AML-193 (cell line): Measurements from ENCODE around the gene ANKS3.
"Not testable (repeated sequence)": the region's sequence is repeated elsewhere in the genome, so short reads cannot be mapped to it uniquely, and the experiment has no call there.

Source experiments
- DNase-seq, 2 experiments: peaks; one replicate each; lab custom pipeline; 2025; lab: John Stamatoyannopoulos, UW

ANKS3 gene

DNA sequence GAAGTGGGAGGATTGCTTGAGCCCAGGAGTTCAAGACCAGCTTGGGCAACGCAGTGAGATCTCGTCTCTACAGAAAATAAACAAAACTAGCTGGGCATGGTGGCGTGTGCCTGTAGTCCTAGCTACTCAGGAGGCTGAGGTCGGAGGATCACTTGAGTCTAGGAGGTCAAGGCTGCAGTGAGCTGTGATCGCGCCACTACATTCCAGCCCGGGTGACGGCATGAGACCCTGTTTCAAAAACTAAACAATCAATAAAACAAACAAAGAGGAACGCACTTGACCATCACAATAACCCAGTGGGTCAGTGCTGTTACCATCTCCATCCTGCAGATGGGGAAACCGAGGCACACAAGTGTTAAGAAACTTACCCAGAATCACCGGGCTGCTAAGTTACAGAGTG, 19.2 kb upstream of the ANKS3 start:
- DNase-seq, result no peak

DNA sequence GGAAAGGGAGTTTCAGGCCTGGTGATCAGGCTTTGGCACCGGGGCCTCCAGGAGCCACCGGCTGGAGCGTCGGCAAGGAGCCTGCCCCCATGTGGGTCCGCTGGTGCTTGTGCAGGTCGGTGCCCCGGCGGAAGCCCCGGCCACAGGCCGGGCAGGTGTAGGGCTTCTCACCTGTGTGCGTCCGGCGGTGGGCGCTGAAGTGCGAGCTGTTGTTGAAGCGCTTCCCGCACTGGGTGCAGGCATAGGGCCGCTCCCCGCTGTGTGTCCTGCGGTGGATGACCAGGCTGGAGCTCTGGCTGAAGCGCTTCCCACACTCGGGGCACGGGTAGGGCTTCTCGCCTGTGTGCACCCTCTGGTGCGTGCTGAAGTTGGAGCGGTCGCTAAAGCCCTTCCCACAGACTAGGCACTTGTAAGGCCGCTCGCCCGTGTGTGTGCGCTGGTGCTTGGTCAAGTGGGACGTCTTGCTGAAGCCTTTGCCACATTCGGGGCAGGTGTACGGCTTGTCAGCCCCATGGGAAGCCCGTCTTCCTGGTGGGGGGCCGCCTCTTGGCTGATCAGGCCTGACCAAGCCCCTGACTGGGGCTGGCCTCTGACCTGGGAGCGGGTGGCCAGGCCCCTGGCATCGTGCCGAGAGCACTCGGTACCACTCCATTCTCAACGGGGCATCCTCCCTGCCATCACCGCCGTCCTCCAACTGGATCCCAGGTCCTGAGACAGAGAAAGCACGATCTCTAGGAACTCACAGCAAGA, 18.5 kb upstream of the ANKS3 start:
- no peak for DNase-seq

DNA sequence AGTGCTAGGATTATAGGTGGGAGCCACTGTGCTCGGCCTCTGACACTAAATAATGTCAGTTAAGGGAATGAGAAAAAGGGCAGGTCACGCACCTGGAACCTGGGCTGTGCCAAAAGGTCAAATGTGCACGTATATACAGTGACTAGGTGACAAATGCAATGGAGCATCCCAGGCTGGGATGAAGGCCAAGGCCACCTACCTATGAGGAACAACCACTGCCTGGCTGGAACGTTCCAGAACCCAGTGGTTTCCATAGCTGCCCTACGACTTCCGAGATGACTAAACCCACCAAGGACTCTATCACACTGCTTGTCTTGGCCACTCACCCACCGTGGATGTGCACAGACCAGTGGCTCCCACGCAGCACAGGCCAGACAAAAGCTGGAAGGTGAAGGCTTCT, 16.8 kb upstream of the ANKS3 start:
- DNase-seq, result no peak

DNA sequence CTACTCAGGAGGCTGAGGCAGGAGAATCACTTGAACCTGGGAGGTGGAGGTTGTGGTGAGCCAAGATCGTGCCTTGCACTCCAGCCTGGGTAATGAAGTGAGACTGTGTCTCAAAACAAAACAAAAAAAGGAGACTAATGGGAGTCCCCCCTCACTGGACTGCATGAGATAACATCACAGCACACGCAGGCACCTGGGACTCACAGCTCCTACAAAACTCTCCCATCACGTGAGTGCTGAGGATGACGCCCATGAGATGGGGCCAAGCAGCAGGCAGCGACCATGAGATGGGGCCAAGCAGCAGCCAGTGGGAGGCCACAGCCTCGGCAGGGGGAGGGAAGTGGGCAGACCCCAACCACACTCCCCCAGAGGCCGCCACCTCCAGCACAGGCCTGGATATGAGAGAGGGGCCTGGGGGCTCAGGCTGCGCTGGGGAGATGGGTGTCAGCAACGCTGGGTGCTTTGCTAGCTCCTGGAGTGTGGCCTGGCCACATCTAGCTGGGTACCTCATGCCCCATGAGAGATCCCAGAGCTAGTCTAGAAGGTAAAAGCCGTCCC, 15.7 kb upstream of the ANKS3 start:
- no peak for DNase-seq

DNA sequence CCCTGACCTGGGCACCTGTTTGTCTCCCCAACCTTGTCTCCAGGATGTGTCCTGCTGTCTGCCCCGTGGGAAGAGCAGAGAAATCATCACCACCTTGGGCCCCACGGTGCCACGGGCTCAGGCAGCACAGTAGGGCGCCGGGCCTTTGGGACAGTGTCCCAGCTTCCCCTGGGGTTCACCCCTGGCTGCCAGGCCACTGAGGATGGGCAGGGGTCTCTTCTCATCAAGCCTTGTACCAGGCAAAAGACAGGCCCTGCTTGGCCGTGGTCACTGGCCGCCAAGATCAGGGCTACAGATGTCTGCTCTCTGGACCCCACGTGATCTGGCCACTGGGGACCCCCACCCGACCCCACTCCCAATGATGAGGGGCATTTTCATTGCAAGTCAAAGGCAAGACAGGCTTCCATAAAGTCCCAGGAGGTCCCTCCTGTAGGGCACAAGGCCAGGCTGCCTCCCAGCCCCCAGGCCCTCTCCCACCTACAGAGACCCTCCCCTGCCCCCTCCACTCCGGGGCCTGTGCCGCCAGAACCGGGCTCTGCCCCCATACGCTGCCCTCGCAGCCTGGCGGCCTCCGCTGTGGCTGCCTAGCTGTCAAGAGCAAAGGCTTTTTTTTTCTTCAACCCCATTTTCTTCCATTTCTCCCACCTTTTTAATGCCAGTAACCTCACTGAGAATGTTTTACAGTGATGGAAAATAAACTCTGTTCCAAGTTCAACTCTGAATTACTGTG, 14.8 kb upstream of the ANKS3 start:
- no peak for DNase-seq

DNA sequence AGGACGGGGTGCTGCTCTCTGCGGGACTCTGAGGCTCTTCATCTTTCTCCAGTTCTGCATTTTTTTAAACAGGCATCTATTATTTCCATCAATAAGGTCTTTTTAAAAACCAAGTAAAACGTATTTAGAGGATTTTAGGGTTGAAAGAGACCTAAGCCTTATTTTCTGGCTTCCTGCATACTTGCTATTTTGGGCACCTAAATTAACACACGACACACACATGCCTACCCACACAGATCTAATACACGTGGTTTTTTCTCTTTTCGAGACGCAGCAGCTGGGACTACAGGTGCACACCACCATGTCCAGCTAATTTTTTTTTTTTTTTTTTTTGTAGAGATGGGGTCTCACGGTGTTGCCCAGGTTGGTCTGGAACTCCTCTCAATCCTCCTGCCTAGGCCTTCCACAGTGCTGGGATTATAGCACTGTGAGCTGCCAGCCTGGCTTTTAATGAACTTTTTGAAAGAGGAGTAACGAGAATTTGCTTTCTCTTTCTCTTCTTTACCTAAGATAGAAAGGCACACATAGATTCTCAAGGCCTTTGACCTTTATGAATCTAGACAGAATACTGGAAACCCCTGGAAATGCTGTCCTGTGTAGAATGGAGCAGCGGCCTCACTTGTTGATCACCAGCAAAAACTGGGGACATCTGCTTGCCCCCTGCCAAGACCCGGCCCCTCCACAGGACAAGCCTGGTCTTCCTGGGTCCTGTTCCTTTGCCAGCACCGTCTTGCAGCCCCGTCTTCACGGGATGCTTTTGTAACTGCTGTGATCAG, 14.0 kb upstream of the ANKS3 start:
- DNase-seq, result no peak

DNA sequence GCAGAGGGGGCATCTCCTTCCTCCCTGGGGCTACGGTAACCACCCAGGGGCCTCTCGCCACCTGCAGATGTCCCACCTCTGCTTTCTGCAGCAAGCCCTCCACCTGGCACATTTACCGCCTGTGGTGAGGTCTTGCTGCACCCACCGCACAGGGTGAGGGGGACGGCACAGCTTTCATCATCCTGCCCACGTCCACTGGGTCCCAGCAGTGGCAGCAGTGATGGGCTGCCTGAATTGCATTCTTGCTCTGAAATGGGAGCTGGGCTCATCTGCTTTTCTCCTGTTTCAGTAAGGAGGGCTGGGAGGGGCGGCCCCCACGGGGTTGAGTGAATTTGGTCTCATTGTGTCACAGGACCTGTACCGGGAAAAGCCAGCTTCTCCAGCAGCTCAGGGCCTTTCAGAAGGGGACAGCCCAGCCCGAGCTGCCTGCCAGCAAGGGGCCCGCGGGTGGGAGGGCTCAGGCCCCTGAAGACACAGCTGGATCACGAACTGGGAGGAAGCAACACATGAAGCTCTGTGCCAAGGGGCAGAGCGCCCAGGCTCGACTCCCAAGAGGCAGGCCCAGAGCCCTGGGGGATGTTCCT, 13.0 kb upstream of the ANKS3 start:
- no peak for DNase-seq

DNA sequence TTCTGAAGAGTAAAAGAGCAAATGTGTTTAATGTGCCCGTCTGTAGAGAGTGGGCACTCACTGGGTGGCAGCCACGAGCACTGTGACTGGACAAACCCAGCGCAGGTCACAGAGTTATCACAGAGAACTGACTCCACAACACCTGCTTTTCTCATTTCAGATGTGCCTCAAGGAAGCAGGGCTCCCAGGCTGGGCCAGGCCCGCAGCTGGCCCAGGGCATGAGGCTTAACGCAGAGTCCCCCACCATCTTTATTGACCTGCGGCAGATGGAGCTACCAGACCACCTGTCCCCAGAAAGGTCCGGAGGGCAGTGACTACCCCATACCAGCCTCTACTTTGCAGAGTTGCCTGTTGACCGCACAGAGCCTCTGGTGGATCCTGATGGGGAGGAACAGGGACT, 12.1 kb upstream of the ANKS3 start:
- DNase-seq, result no peak

DNA sequence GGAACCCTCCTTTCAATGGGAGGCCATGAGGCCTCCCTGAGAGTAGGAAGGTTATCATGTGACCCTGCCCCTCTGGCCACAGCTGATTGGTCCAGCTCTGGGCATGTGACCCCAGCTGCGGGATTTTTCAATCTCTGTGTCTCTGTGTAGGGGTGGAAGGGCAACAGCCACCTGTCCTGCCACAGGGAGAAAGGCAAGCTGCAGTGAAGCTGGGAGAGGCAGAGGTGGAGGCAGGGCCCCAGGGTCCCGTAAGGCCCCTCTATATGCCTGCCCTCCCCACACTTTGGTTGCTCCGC, 11.2 kb upstream of the ANKS3 start:
- no peak for DNase-seq

DNA sequence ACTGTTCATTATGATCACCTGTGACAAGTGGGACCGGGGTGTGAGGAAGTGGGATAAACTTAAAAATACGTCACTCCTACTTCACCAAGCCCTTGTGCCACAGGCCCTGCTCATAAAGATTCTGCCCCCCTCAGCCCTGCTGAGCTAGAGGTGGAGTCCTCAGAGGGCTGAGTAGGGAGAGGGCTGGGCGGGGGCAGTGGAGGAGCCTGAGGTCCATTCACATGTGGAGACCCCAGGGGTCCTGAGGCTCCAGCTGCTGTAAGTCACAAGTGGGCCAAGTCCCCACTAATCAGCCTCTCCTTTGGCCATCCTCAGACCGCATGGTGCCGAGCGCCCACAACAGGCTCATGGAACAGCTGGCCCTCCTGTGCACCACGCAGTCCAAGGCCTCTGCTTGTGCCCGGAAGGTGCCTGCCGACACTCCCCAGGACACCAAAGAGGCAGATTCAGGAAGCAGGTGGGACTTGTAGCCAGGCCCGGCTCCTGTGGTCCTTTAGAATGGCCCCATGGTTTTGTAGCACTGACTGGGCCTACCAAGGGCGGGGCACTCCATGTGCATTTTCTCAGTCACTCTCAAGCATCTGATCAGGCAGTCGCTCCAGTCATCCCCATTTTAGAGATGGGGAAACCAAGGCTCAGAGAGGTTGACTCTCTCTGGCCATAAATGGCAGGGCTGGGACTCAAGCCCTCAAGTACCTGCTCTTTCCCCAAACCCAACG, 10.6 kb upstream of the ANKS3 start:
- no peak for DNase-seq

DNA sequence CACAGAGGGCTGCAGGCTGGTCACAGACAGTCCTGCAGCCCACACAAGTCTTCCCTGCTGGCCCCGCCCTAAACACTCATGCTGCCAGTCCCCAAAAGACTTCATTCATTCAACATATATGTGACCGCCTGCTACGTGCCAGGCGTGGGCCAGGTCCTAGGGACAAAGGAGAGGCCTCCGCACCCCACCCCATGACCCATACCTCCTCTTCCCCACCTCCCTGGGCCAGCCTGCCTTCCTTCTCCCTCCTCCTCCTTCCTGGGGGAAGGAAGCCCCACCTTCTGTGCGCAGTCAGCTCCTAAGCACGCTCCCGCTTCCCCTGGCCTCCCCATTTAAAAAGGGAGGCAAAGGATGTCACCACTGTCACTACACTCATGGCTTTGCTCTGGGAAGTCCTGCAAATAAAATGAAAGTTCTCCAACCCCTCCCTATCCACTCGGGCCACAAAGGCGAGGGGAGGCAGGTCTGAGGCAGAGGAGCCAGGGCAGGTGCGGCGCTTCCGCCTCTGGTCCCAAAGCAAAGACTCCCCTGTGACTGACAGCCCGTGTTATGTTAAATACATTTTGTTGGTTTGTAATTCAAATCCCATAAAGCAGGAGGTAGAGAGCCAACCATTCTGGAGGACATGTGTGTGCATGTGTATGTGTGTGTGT, 9.3 kb upstream of the ANKS3 start:
- DNase-seq, result no peak

DNA sequence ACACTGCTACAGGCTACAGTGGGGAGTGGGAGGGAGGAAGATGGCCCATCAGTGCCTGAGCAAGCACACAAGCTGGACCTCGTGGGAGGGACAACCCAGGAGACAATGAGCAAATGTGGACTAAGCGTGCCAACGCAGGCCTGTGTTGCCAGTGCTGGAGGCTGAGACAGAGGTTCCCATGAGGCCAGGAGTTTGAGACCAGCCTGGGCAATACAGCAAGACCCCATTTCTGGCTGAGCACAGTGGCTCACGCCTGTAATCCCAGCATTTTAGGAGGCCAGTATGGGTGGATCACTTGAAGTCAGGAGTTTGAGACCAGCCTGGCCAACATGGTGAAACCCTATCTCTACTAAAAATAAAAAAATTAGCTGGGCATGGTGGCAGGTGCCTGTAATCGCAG, 4.3 kb upstream of the ANKS3 start:
- DNase-seq, result not testable (repeated sequence)

DNA sequence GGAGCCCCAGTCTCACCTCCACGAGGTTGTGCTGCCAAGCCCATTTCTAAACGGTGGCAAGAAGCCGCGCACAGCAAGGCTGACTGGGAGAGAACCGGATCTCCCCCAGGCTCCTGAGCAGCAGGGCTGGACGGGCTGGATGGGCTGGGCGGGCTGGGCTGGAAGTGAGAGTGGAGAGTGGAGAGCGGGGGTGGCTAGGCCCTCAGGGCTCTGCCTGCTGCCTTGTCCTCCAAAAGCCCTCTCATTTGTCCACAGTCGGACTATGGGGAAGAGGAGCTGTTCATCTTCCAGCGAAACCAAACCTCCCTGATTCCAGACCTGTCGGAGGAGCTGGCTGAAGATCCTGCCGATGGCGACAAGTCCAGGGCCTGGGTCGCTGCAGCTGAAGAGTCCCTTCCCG, 3.5 kb upstream of the ANKS3 start:
- DNase-seq, result no peak

DNA sequence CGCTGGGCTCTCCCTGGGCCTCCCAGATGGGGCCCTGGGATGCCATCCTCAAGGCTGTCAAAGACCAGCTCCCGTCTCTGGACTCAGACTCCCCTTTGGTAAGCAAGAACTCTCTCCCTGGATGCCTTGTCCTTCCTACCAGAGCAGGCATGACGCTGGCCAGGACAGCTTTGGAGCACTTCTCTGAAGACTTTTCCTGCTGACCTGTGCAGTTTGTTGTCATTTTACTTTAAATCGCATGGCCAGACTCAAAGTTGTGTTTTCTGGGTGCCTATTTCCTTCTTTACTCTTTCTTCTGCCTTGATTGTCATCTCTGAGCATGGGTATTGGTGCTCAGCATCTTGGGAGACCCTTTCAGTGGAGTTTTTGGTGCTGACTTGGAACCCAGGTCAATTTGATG, 2.5 kb upstream of the ANKS3 start:
- DNase-seq, result no peak

DNA sequence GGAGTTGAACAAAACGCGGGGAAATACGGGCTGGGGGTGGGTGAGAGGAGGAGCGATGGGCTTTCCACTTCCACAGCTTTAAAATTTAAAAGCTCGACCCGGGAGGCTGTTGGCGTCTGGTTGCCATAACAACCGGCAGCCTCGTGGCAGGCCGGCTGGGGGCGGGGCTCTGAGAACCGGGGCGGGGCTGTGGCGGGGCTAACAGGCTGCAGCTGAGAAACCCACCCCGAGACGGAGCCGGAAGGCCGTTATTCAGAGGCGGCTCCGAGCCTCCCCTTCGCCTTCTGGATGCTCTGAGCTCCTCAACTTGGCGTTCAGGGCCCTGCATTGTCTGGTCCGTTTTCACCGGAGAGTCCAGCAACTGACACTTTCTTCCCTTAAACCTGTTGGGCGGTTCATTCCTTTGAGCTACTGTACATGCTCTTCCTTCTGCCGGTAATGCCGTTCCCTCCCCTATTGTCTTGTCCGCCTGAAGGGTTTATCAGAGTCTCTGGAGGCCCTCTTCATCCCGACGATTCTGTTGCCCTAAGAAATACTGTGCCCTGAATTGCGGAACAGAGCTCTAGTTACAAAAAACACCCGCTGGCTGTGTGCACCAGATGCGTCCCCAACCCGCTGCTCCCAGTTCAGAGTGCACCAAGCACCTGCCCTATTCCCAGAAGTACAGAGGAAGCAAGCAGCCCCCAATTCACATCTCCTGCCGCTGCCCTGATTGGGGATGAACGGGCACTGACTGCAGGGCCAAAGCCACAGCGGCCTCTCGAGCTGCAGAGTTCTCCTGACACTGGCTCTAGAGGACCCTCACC, 862 bp upstream of the ANKS3 start:
- DNase-seq, result peak; percentile 50 to 56

DNA sequence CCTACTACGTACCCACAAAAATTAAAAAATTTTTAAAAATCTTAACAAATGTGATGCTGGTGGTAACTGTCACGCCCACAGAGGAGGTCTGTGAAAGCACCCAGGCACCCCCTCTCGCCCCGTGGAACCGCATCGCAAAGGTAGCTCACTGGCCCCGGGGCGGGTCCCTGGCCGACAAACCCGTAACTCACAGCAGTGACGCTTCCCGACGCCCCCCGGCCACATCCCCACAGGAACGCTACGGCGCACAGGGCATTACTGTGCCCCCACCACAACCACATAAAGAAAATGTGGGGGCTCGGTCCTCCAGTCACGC, 366 bp downstream of the ANKS3 start:
- no peak for DNase-seq

DNA sequence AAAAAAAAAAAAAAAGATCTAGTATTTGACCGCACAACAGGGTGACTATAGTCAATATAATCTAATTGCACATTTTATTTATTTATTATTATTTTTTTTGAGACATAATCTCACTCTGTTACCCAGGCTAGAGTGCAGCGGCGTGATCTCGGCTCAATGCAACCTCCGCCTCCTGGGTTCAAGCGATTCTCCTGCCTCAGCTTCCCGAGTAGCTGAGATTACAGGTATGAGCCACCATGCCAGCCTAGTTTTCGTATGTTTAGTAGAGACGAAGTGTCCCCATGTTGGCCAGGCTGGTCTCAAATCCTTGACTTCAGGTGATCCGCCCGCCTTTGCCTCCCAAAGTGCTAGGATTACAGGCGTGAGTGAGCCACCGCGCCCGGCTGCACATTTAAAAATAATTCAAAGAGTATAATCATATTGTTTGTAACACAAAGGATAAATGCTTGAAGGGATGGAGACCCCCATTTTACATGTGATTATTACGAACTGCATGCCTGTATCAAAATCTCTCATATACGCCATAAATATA, 794 bp downstream of the ANKS3 start:
- no peak for DNase-seq

DNA sequence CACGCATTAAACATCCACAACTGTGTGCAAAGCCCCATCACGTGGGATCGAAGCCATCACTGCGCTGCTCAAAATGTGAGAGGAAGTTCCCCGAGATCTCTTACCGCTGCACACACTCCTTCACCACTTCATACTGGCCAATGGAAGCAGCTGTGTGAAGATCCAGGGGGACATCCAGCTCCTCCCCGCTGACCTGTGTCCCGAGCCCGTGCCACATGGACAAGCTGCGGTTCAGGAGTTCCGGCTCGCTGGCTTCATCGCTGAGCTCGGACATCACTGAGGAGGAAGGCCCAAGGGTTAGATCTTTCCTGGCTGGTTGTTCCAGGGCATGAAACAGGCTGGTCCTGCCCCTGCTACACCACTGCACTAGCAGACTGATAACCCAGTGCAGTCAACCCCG, 4.2 kb downstream of the ANKS3 start:
- DNase-seq, result no peak

DNA sequence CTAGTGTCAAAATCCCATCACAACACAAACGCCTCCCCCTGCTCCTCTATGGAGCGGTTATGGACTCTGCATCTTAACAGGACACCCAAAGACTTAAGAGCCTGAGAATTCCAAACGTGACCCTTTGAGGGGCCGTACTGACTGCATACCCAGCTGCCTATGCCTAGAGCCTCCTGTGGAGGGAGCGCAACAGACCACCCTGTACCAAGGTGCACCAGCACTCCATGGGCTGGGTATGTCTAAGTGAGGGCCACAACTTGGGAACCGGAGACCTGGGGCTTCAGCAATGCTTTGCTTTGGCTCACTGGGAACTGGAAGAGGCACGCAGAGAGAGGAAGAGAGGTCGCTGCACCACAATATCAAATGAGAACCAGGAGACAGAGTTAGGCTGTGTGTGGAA, 5.4 kb downstream of the ANKS3 start:
- no peak for DNase-seq

DNA sequence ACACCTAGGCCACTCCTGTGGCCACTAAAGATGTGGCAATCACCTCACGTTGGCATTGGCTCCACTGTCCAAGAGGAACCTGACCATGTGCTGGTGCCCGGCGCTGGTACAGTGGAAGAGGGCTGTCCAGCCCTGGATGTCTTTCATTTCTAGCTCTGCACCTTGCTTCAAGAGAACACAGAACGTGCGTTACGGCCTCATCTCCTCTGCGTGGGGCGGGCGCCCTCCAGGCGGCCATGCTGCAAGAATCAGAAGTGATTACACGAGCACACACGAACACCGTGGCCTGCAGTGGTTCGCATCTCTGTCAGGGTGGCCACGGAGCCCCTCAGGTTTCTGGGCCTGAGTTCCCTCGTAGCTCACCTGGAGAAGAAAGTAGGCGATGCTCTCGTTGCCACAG, 7.5 kb downstream of the ANKS3 start:
- DNase-seq, result no peak
